ENCODE data around the gene CD93. TPM values are rescaled to one million over a fixed set of nuclear protein-coding genes. Genes with fewer than 3 reads are reported as not detected.

The CD93 gene
- total and polyA plus RNA-seq, 2 donors (not counting 1 experiment from before 2014, with no cell fraction given), result 0.01 TPM; not detected in 1

- no peak overlapping the region for H3K9ac ChIP-seq (ENCODE audit: insufficient read depth, low read length)
These were observed 22.5 kb downstream of the CD93 start for GRCh38 chr20:23063581-23063980.

GRCh38 chr20:23063168-23063567 lies 23.0 kb downstream of the CD93 start:
- no peaks in the 10 kb centered on the region for H3K79me2 ChIP-seq (ENCODE audit: control insufficient read depth, insufficient read depth, low read length)
- no peaks in the 10 kb centered on the region for H4K20me1 ChIP-seq (ENCODE audit: control insufficient read depth, extremely low read depth, insufficient read depth, low read length)
- no peak overlapping the region for H3K9ac ChIP-seq (ENCODE audit: insufficient read depth, low read length)
- H3K27ac ChIP-seq (ENCODE audit: insufficient read depth, low read length), result no peak overlapping the region
- H3K4me2 ChIP-seq (ENCODE audit: extremely low read depth, insufficient read depth, low read length), result no peak overlapping the region
- no peaks in the 10 kb centered on the region for H3K9me3 ChIP-seq (ENCODE audit: control insufficient read depth, insufficient read depth, low read depth, low read length)
- TF ChIP-seq CTCF (conservative IDR thresholded peaks at IDR 0.05 in 1 of 2, IDR thresholded peaks at IDR 0.05 in 1 of 2; ENCODE audit: low read depth in 1 of 2, low read length in 2 of 2), result no peak
- no peak for TF ChIP-seq EZH2 (IDR thresholded peaks at IDR 0.05; ENCODE audit: low read length, missing control alignments)
- H3K27me3 ChIP-seq (ENCODE audit: control insufficient read depth, insufficient read depth, low read length), result peaks cover 2% of the 10 kb centered on the region
- H3K36me3 ChIP-seq (ENCODE audit: control insufficient read depth, insufficient read depth, low read length), result no peaks in the 10 kb centered on the region
- H3K4me3 ChIP-seq (replicated peaks in 1 of 4; ENCODE audit: control extremely low read depth in 1 of 4, insufficient read depth in 1 of 4, low read depth in 3 of 4, low read length in 4 of 4), result no peak overlapping the region
- peak in 1 of 2 donors; percentile 44 for DNase-seq (ENCODE audit: low read depth in 2 of 2)
- H3K4me1 ChIP-seq (ENCODE audit: control insufficient read depth, extremely low read depth, insufficient read depth, low read length), result peaks cover 15% of the 10 kb centered on the region
- no peak overlapping the region for H2AFZ ChIP-seq (ENCODE audit: low read length)

More at GRCh38 chr20:23063581-23063980, 22.5 kb downstream of the CD93 start:
- Histone ChIP-seq H2AFZ (ENCODE audit: low read length) (no peak overlapping the region), H3K9me3 (ENCODE audit: control insufficient read depth, insufficient read depth, low read depth, low read length) (no peaks in the 10 kb centered on the region), H3K4me2 (ENCODE audit: extremely low read depth, insufficient read depth, low read length) (no peak overlapping the region), H3K4me1 (ENCODE audit: control insufficient read depth, extremely low read depth, insufficient read depth, low read length) (peaks cover 15% of the 10 kb centered on the region), H3K36me3 (ENCODE audit: control insufficient read depth, insufficient read depth, low read length) (no peaks in the 10 kb centered on the region), H3K79me2 (ENCODE audit: control insufficient read depth, insufficient read depth, low read length) (no peaks in the 10 kb centered on the region), H4K20me1 (ENCODE audit: control insufficient read depth, extremely low read depth, insufficient read depth, low read length) (no peaks in the 10 kb centered on the region), H3K4me3 (replicated peaks in 1 of 4; ENCODE audit: control extremely low read depth in 1 of 4, insufficient read depth in 1 of 4, low read depth in 3 of 4, low read length in 4 of 4) (no peak overlapping the region), H3K27ac (ENCODE audit: insufficient read depth, low read length) (no peak overlapping the region), H3K27me3 (ENCODE audit: control insufficient read depth, insufficient read depth, low read length) (peaks cover 2% of the 10 kb centered on the region)
- TF ChIP-seq CTCF (conservative IDR thresholded peaks at IDR 0.05 in 1 of 2, IDR thresholded peaks at IDR 0.05 in 1 of 2; ENCODE audit: low read depth in 1 of 2, low read length in 2 of 2), result no peak
- no peak for TF ChIP-seq EZH2 (IDR thresholded peaks at IDR 0.05; ENCODE audit: low read length, missing control alignments)
- peak in 1 of 2 donors; percentile 3 for DNase-seq (ENCODE audit: low read depth in 2 of 2)

GRCh38 chr20:23062632-23063031 lies 23.5 kb downstream of the CD93 start:
- H4K20me1 ChIP-seq (ENCODE audit: control insufficient read depth, extremely low read depth, insufficient read depth, low read length), result no peaks in the 10 kb centered on the region
- no peak overlapping the region for H3K4me2 ChIP-seq (ENCODE audit: extremely low read depth, insufficient read depth, low read length)
- H3K79me2 ChIP-seq (ENCODE audit: control insufficient read depth, insufficient read depth, low read length), result no peaks in the 10 kb centered on the region
- no peak for DNase-seq (ENCODE audit: low read depth in 2 of 2)
- H2AFZ ChIP-seq (ENCODE audit: low read length), result no peak overlapping the region
- no peaks in the 10 kb centered on the region for H3K9me3 ChIP-seq (ENCODE audit: control insufficient read depth, insufficient read depth, low read depth, low read length)
- H3K9ac ChIP-seq (ENCODE audit: insufficient read depth, low read length), result no peak overlapping the region
- no peak for TF ChIP-seq CTCF (conservative IDR thresholded peaks at IDR 0.05 in 1 of 2, IDR thresholded peaks at IDR 0.05 in 1 of 2; ENCODE audit: low read depth in 1 of 2, low read length in 2 of 2)
- TF ChIP-seq EZH2 (IDR thresholded peaks at IDR 0.05; ENCODE audit: low read length, missing control alignments), result no peak
- H3K4me1 ChIP-seq (ENCODE audit: control insufficient read depth, extremely low read depth, insufficient read depth, low read length), result peaks cover 15% of the 10 kb centered on the region
- H3K4me3 ChIP-seq (replicated peaks in 1 of 4; ENCODE audit: control extremely low read depth in 1 of 4, insufficient read depth in 1 of 4, low read depth in 3 of 4, low read length in 4 of 4), result no peak overlapping the region
- no peak overlapping the region for H3K27ac ChIP-seq (ENCODE audit: insufficient read depth, low read length)
- peaks cover 2% of the 10 kb centered on the region for H3K27me3 ChIP-seq (ENCODE audit: control insufficient read depth, insufficient read depth, low read length)
- no peaks in the 10 kb centered on the region for H3K36me3 ChIP-seq (ENCODE audit: control insufficient read depth, insufficient read depth, low read length)
